Measurements from ENCODE around the gene CASP3.
"Not testable (repeated sequence)": the region's sequence is repeated elsewhere in the genome, so short reads cannot be mapped to it uniquely, and the experiment has no call there.

The CASP3 gene

GRCh38 chr4:184662236-184662635 is 13.0 kb upstream of the CASP3 start:
- no peak for DNase-seq

- no peak for DNase-seq
These were observed 11.7 kb upstream of the CASP3 start for GRCh38 chr4:184660978-184661377.

GRCh38 chr4:184657820-184658219 is 8.6 kb upstream of the CASP3 start:
- not testable (repeated sequence) for DNase-seq

- no peak for DNase-seq
These were observed 7.9 kb upstream of the CASP3 start for GRCh38 chr4:184657144-184657543.

GRCh38 chr4:184655889-184656869 is 6.9 kb upstream of the CASP3 start:
- DNase-seq: no peak

- no peak for DNase-seq
These were observed 4.4 kb upstream of the CASP3 start for GRCh38 chr4:184653650-184654049.

GRCh38 chr4:184652681-184653080 is 3.4 kb upstream of the CASP3 start:
- DNase-seq: not testable (repeated sequence)

- no peak for DNase-seq
These were observed 2.7 kb upstream of the CASP3 start for GRCh38 chr4:184651899-184652298.

- DNase-seq: no peak
These were observed 966 bp upstream of the CASP3 start for GRCh38 chr4:184649971-184650855.

- DNase-seq: no peak
These were observed 778 bp downstream of the CASP3 start for GRCh38 chr4:184648313-184649025.

GRCh38 chr4:184648054-184648312 is 1.3 kb downstream of the CASP3 start:
- DNase-seq: no peak

- DNase-seq: no peak
These were observed 1.8 kb downstream of the CASP3 start for GRCh38 chr4:184647266-184648053.

- DNase-seq: no peak
These were observed 3.2 kb downstream of the CASP3 start for GRCh38 chr4:184645904-184646610.

- DNase-seq: no peak
These were observed 4.5 kb downstream of the CASP3 start for GRCh38 chr4:184644553-184645307.

- no peak for DNase-seq
These were observed 5.5 kb downstream of the CASP3 start for GRCh38 chr4:184643731-184644130.

GRCh38 chr4:184641451-184641850 is 7.8 kb downstream of the CASP3 start:
- DNase-seq: no peak

- no peak for DNase-seq
These were observed 8.2 kb downstream of the CASP3 start for GRCh38 chr4:184641022-184641421.

- no peak for DNase-seq
These were observed 12.3 kb downstream of the CASP3 start for GRCh38 chr4:184636897-184637296.

- no peak for DNase-seq
These were observed 13.1 kb downstream of the CASP3 start for GRCh38 chr4:184636144-184636543.

- DNase-seq: no peak
These were observed 13.9 kb downstream of the CASP3 start for GRCh38 chr4:184635381-184635780.

GRCh38 chr4:184632842-184633241 is 16.4 kb downstream of the CASP3 start:
- DNase-seq: no peak
